Small intestine (tissue), 7 donors: ENCODE measurements around the gene SSBP4. TPM values are rescaled to one million over a fixed set of nuclear protein-coding genes. Genes with fewer than 3 reads are reported as not detected.

Source experiments
- DNase-seq, 2 donors: peaks; one replicate each; pipeline versions ENCODE4 v3.0.0 to v3.0.0-alpha.2; 2013
- FAIRE-seq: peaks from 2 replicates; lab custom pipeline; 2012; peaks lifted over from hg19 to GRCh38; lab: Jason Lieb, UNC
- H3K27ac ChIP-seq, 3 donors: one replicate each; pipeline ENCODE4 v1.5.1; 2013; ENCODE audit warnings: low read length in 2 of 3, mild to moderate bottlenecking in 2 of 3, control low read depth in 1 of 3, inconsistent platforms in 1 of 3, low read depth in 1 of 3, moderate library complexity in 1 of 3
- H3K27me3 ChIP-seq, 3 donors: one replicate each; pipeline ENCODE4 v1.6.1; 2013; ENCODE audit warnings: low read length in 3 of 3, inconsistent platforms in 1 of 3; ENCODE audit not compliant: control insufficient read depth in 3 of 3, insufficient read depth in 3 of 3
- H3K36me3 ChIP-seq, 3 donors: one replicate each; pipeline ENCODE4 v1.6.1; 2013; ENCODE audit warnings: low read length in 3 of 3, inconsistent platforms in 1 of 3, low read depth in 1 of 3, mild to moderate bottlenecking in 1 of 3, moderate library complexity in 1 of 3; ENCODE audit not compliant: control insufficient read depth in 3 of 3, insufficient read depth in 2 of 3
- H3K4me1 ChIP-seq, 3 donors: one replicate each; pipeline ENCODE4 v1.6.1; 2013; ENCODE audit warnings: low read length in 2 of 3, inconsistent platforms in 1 of 3, low read depth in 1 of 3, mild to moderate bottlenecking in 1 of 3, moderate library complexity in 1 of 3; ENCODE audit not compliant: control insufficient read depth in 3 of 3, insufficient read depth in 2 of 3
- H3K4me3 ChIP-seq, 3 donors: one replicate each; pipeline ENCODE4 v1.5.1; 2013; ENCODE audit warnings: low read length in 3 of 3, control low read depth in 1 of 3, inconsistent platforms in 1 of 3, low read depth in 1 of 3, mild to moderate bottlenecking in 1 of 3, moderate library complexity in 1 of 3
- H3K9me3 ChIP-seq, 2 donors: one replicate each; pipeline ENCODE4 v1.6.1; 2013; ENCODE audit warnings: low read depth in 1 of 2, low read length in 1 of 2; ENCODE audit not compliant: control insufficient read depth in 2 of 2, insufficient read depth in 1 of 2
- WGBS, 3 donors: extraction: QIAGEN DNeasy Blood & Tissue Kit; methylation state at CpG; one replicate each; pipeline ENCODE4 v1.1.7; 2013; 5-methylcytosine and 5-hydroxymethylcytosine counted together
- polyA plus RNA-seq, 4 donors: library from polyadenylated mRNA; stranded (reverse) in 3 of 4; unstranded in 1 of 4; fragments of 200-250 nt in 3 of 4; fragments of 120-200 nt in 1 of 4; gene quantifications; one replicate each; pipeline versions ENCODE4 v1.2.1 to v1.2.3, GENCODE V29; 2013
- donor health status: healthy with polysubstance abuse.
- donor health status: control.
- donor health status: control.
- donor health status: Bipolar disorder and iron deficiency.
- donor health status: healthy.

Gene SSBP4
- polyA plus RNA-seq, 4 donors, result 15.9 to 117 (median 44.2) TPM

- Histone ChIP-seq H3K4me3 (no peak overlapping the region), H3K27ac (no peak overlapping the region), H3K36me3 (peaks cover 10 to 86% (median 16%) of the 10 kb centered on the region in 3 donors), H3K9me3 (no peaks in the 10 kb centered on the region), H3K27me3 (no peaks in the 10 kb centered on the region), H3K4me1 (peaks cover 5 to 24% (median 7%) of the 10 kb centered on the region in 3 donors)
- 88 to 96% (median 92%) methylated on average over 4 of the region's 4 CpGs for WGBS, 3 donors
- no peak for FAIRE-seq
- DNase-seq, result no peak
Observed at GRCh38 chr19:18456279-18456678, 37.1 kb downstream of the SSBP4 start.

- Histone ChIP-seq H3K27ac (no peak overlapping the region), H3K4me1 (peaks cover 5 to 21% (median 7%) of the 10 kb centered on the region in 3 donors), H3K27me3 (no peaks in the 10 kb centered on the region), H3K9me3 (no peaks in the 10 kb centered on the region), H3K36me3 (peaks cover 11 to 86% (median 14%) of the 10 kb centered on the region in 3 donors), H3K4me3 (no peak overlapping the region)
- DNase-seq, result no peak
- 72 to 88% (median 82%) methylated on average over 9 of the region's 9 CpGs for WGBS, 3 donors
- no peak for FAIRE-seq
Observed at GRCh38 chr19:18456974-18457373, 37.8 kb downstream of the SSBP4 start.

- FAIRE-seq, result no peak
- H3K27me3 ChIP-seq, result no peaks in the 10 kb centered on the region
- H3K36me3 ChIP-seq, result peaks cover 11 to 85% (median 13%) of the 10 kb centered on the region in 3 donors
- H3K4me1 ChIP-seq, result peaks cover 5 to 21% (median 7%) of the 10 kb centered on the region in 3 donors
- H3K4me3 ChIP-seq, result no peak overlapping the region
- DNase-seq, result no peak
- H3K27ac ChIP-seq, result no peak overlapping the region
- WGBS, 3 donors, result 87 to 91% (median 90%) methylated on average over 21 of the region's 21 CpGs
- no peaks in the 10 kb centered on the region for H3K9me3 ChIP-seq
Observed at GRCh38 chr19:18457483-18458331, 38.5 kb downstream of the SSBP4 start.

GRCh38 chr19:18460900-18461299, 41.7 kb downstream of the SSBP4 start:
- Histone ChIP-seq H3K36me3 (peaks cover 14 to 94% (median 18%) of the 10 kb centered on the region in 3 donors), H3K27ac (peak overlapping the region in 2 of 3 donors; percentile 50 to 55), H3K4me1 (peaks cover 5 to 40% (median 7%) of the 10 kb centered on the region in 3 donors), H3K9me3 (no peaks in the 10 kb centered on the region), H3K4me3 (no peak overlapping the region), H3K27me3 (no peaks in the 10 kb centered on the region)
- 84 to 86% (median 85%) methylated on average over 12 of the region's 12 CpGs for WGBS, 3 donors
- DNase-seq (no peak), FAIRE-seq (no peak)

- no peaks in the 10 kb centered on the region for H3K9me3 ChIP-seq
- H3K27me3 ChIP-seq, result no peaks in the 10 kb centered on the region
- DNase-seq (no peak), FAIRE-seq (no peak)
- 94 to 95% (median 94%) methylated on average over 22 of the region's 22 CpGs for WGBS, 3 donors
- H3K36me3 ChIP-seq, result peaks cover 14 to 92% (median 18%) of the 10 kb centered on the region in 3 donors
- peaks cover 5 to 40% (median 7%) of the 10 kb centered on the region in 3 donors for H3K4me1 ChIP-seq
- H3K4me3 ChIP-seq, result no peak overlapping the region
- H3K27ac ChIP-seq, result no peak overlapping the region
Observed at GRCh38 chr19:18461471-18461870, 42.3 kb downstream of the SSBP4 start.

GRCh38 chr19:18464646-18465045, 45.4 kb downstream of the SSBP4 start:
- H3K36me3 ChIP-seq, result peaks cover 9 to 71% (median 18%) of the 10 kb centered on the region in 3 donors
- no peaks in the 10 kb centered on the region for H3K27me3 ChIP-seq
- WGBS, 3 donors, result 22 to 35% (median 23%) methylated on average over 8 of the region's 8 CpGs
- no peaks in the 10 kb centered on the region for H3K9me3 ChIP-seq
- peak; percentile 39 to 40 for DNase-seq
- peak overlapping the region; percentile 17 to 80 (median 73) for H3K27ac ChIP-seq
- H3K4me1 ChIP-seq, result peaks cover 5 to 42% (median 7%) of the 10 kb centered on the region in 3 donors
- H3K4me3 ChIP-seq, result no peak overlapping the region
- no peak for FAIRE-seq

DNA sequence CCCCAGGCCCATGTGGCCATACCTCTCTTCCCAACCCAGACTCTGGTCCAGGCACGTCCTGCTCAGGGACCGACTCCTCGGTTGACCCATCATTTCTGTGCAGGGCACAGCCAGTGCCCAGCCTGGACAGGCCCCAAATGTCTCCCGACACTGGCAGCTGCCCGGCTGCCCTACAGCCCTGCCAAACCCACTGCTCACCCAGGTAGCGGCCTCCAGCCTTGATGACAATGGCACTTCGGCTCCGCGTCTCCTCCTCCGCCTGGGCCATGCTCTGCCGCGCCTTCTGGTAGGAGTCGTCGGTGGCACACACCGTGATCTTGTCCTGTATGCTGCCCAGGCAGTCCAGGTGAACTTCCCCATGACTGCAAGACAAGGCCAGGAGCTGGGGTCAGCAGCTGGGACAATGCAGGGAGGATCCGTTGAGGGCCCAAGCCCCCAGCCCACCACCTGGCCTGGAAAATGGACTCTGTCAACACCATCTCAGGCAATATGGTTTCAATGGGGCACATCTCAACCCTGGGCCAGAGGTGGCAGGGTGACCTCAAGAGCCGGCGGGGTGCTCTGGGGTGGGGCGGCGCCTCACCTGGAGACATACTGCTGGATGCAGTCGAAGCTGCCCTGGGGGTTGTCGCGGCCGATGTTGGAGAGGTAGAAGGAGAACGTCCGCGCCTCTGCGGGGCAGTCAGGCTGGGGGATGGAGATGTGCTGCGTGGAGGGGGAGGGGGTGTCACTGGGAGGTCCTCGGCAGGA, 46.2 kb downstream of the SSBP4 start:
- no peak overlapping the region for H3K4me3 ChIP-seq
- FAIRE-seq (no peak), DNase-seq (no peak)
- H3K9me3 ChIP-seq, result no peaks in the 10 kb centered on the region
- peak overlapping the region; percentile 15 to 80 (median 73) for H3K27ac ChIP-seq
- H3K27me3 ChIP-seq, result no peaks in the 10 kb centered on the region
- H3K4me1 ChIP-seq, result peaks cover under 1 to 42% (median 4%) of the 10 kb centered on the region in 3 donors
- 91 to 97% (median 92%) methylated on average over 29 to 30 of the region's 30 CpGs for WGBS, 3 donors
- peaks cover 9 to 70% (median 17%) of the 10 kb centered on the region in 3 donors for H3K36me3 ChIP-seq

DNA sequence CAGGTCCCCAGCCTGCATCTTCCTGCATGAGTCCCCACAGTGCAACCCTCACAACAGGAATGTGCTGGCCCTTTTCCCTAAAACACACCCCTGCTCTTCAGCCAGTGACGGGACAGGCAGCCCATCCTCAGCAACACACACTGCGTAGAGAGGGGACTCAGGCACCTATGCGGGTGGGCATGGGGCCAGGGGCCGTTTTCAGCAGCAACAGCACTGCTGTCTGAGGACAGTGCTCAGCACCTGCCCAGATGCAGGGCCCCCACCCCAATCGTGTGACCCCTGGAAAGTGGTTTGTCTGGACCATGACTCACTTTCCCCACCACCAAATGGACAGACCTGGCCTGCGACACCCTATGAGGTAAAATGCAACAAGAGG, 46.8 kb downstream of the SSBP4 start:
- no peaks in the 10 kb centered on the region for H3K9me3 ChIP-seq
- H3K27ac ChIP-seq, result peak overlapping the region in 1 of 3 donors; percentile 29
- no peak for FAIRE-seq
- peaks cover 5 to 69% (median 12%) of the 10 kb centered on the region in 3 donors for H3K36me3 ChIP-seq
- no peaks in the 10 kb centered on the region for H3K27me3 ChIP-seq
- no peak overlapping the region for H3K4me3 ChIP-seq
- H3K4me1 ChIP-seq, result peaks cover 0 to 39% (median 0%) of the 10 kb centered on the region in 3 donors
- DNase-seq, result no peak
- 84 to 89% (median 85%) methylated on average over 6 of the region's 6 CpGs for WGBS, 3 donors
